Spleen (tissue), 11 donors: Measurements from ENCODE around the gene CASKIN2. TPM values are rescaled to one million over a fixed set of nuclear protein-coding genes. Genes with fewer than 3 reads are reported as not detected.

ENCODE experiments used
- DNase-seq: peaks from one replicate; pipeline ENCODE4 v3.0.0-alpha.2; 2020
- H3K27ac ChIP-seq, 8 donors: fragments of 200-600 bp; sonication (generic) in 7 of 8; 1 replicate in 4 of 8; 2 replicates in 4 of 8; pipeline versions ENCODE4 v1.5.0 to v1.8.0; 2016 to 2021; ENCODE audit warnings: inconsistent platforms in 4 of 8, mild to moderate bottlenecking in 4 of 8, moderate library complexity in 1 of 8
- H3K27me3 ChIP-seq, 7 donors: fragments of 200-600 bp; sonication (generic) in 6 of 7; replicated peaks in 1 of 7; 1 replicate in 4 of 7; 2 replicates in 3 of 7; pipeline versions ENCODE4 v1.5.0 to v1.8.0; 2016 to 2021; ENCODE audit warnings: inconsistent platforms in 3 of 7, mild to moderate bottlenecking in 1 of 7
- H3K36me3 ChIP-seq, 6 donors: fragments of 200-600 bp; sonication (generic) in 5 of 6; 1 replicate in 4 of 6; 2 replicates in 2 of 6; pipeline versions ENCODE4 v1.5.0 to v1.8.0; 2016 to 2021; ENCODE audit warnings: inconsistent platforms in 2 of 6
- H3K4me1 ChIP-seq, 6 donors: fragments of 200-600 bp; sonication (generic) in 5 of 6; 1 replicate in 3 of 6; 2 replicates in 3 of 6; pipeline versions ENCODE4 v1.5.0 to v1.8.0; 2016 to 2021; ENCODE audit warnings: inconsistent platforms in 3 of 6
- H3K4me3 ChIP-seq, 8 donors: fragments of 200-600 bp; sonication (generic) in 7 of 8; 1 replicate in 4 of 8; 2 replicates in 4 of 8; pipeline versions ENCODE4 v1.5.0 to v1.8.0; 2016 to 2021; ENCODE audit warnings: inconsistent platforms in 4 of 8, mild to moderate bottlenecking in 4 of 8, moderate library complexity in 2 of 8
- H3K9me3 ChIP-seq, 8 donors: fragments of 200-600 bp; sonication (generic) in 7 of 8; 1 replicate in 4 of 8; 2 replicates in 4 of 8; pipeline versions ENCODE4 v1.5.0 to v1.8.0; 2016 to 2021; ENCODE audit warnings: inconsistent platforms in 4 of 8
- CTCF ChIP-seq, 11 experiments: fragments of 200-600 bp in 7 of 11; fragments of 450-650 bp in 4 of 11; sonication (generic) in 4 of 11; IDR thresholded peaks in 8 of 11; conservative IDR thresholded peaks in 3 of 11; 1 replicate in 7 of 11; 2 replicates in 4 of 11; pipeline versions ENCODE4 v1.4.0 to v1.8.0; 2016 to 2021; ENCODE audit warnings: antibody characterized with exemption in 11 of 11, inconsistent platforms in 4 of 11, mild to moderate bottlenecking in 1 of 11
- POLR2A ChIP-seq, 3 donors: fragments of 450-650 bp; IDR thresholded peaks; one replicate each; pipeline ENCODE4 v1.5.1; 2017; ENCODE audit warnings: antibody characterized with exemption in 3 of 3, mild to moderate bottlenecking in 1 of 3
- POLR2AphosphoS5 ChIP-seq, 3 donors: sonication (generic); formaldehyde crosslinking; IDR thresholded peaks; one replicate each; pipeline ENCODE4 v1.5.1; 2017; ENCODE audit warnings: antibody characterized with exemption in 3 of 3
- WGBS, 5 donors: extraction: QIAGEN DNeasy Blood & Tissue Kit in 3 of 5; methylation state at CpG; one replicate each; pipeline versions ENCODE4 v1.1.5 to v1.1.7; 2013 to 2018; 5-methylcytosine and 5-hydroxymethylcytosine counted together
- intact Hi-C: fragments of 100-400 bp; cut with DNase I; formaldehyde crosslinking; loops from one replicate; pipeline ENCODE4 v1.15.0; 2023; ENCODE audit warnings: low total_unique reads
- polyA plus RNA-seq, 3 donors: library from polyadenylated mRNA; stranded (reverse); fragments of 200-250 nt; gene quantifications; one replicate each; pipeline ENCODE4 v1.2.1, GENCODE V29; 2013
- total RNA-seq, 7 donors: library from RNA; depleted of rRNA in 3 of 7; stranded (reverse); fragments of >200 nt in 3 of 7; fragmentation: NEBNext Ultra II Directional in 4 of 7; extraction: Animal tissue kit (Norgen Biotek cat#: 25700) in 4 of 7; gene quantifications; one replicate each; pipeline versions ENCODE4 v1.1.0 to v1.2.1, GENCODE V29; 2016 to 2021
- donor health status: healthy with polysubstance abuse.
- donor health status: DM: no; HTN: no; CAD: no; lungs with moderate emphysema.
- donor health status: DM: no; HTN: no; CAD: no.
- donor health status: Bipolar disorder and iron deficiency.
- donor health status: healthy.
- donor health status: DM: no; HTN: no; CAD: no.
- donor health status: DM: yes; HTN: yes; CAD: no.

Gene CASKIN2
- total and polyA plus RNA-seq, 10 donors, result 4.7 to 135 (median 41.9) TPM

- Histone ChIP-seq H3K27ac (peak overlapping the region; percentile 41 to 82 (median 74)), H3K36me3 (peaks cover 0 to 23% (median 0%) of the 10 kb centered on the region in 6 donors), H3K27me3 (no peaks in the 10 kb centered on the region), H3K4me3 (no peak overlapping the region), H3K9me3 (no peaks in the 10 kb centered on the region), H3K4me1 (peaks cover 0 to 61% (median 42%) of the 10 kb centered on the region in 6 donors)
- no peak for DNase-seq
- WGBS, 5 donors, result 66 to 89% (median 79%) methylated on average over 6 to 8 of the region's 8 CpGs
- intact Hi-C loops, result no loop called here
- TF ChIP-seq CTCF (IDR thresholded peaks at IDR 0.05 in 8 of 11, conservative IDR thresholded peaks at IDR 0.05 in 3 of 11) (no peak), POLR2AphosphoS5 (IDR thresholded peaks at IDR 0.05) (peak; percentile 4 to 61 (median 49))
Measured at GRCh38 chr17:75542229-75542628, 26.9 kb upstream of the CASKIN2 start.

GRCh38 chr17:75540923-75541503 is 25.7 kb upstream of the CASKIN2 start:
- H3K4me3 ChIP-seq, result no peak overlapping the region
- TF ChIP-seq CTCF (IDR thresholded peaks at IDR 0.05 in 8 of 11, conservative IDR thresholded peaks at IDR 0.05 in 3 of 11) (no peak), POLR2AphosphoS5 (IDR thresholded peaks at IDR 0.05) (peak in 2 of 3 donors; percentile 19 to 32)
- H3K27me3 ChIP-seq, result no peaks in the 10 kb centered on the region
- DNase-seq, result no peak
- intact Hi-C loops, result no loop called here
- peaks cover 0 to 63% (median 39%) of the 10 kb centered on the region in 6 donors for H3K4me1 ChIP-seq
- peak overlapping the region in 5 of 8 donors; percentile 63 to 82 (median 69) for H3K27ac ChIP-seq
- WGBS, 5 donors, result 48 to 58% (median 54%) methylated on average over 4 of the region's 4 CpGs
- peaks cover 0 to 23% (median 0%) of the 10 kb centered on the region in 6 donors for H3K36me3 ChIP-seq
- H3K9me3 ChIP-seq, result no peaks in the 10 kb centered on the region

GRCh38 chr17:75539967-75540729 is 24.8 kb upstream of the CASKIN2 start:
- WGBS, 5 donors, result 79 to 96% (median 81%) methylated on average over 3 to 13 of the region's 13 CpGs
- Histone ChIP-seq H3K27me3 (no peaks in the 10 kb centered on the region), H3K4me3 (no peak overlapping the region), H3K36me3 (peaks cover 0 to 23% (median 0%) of the 10 kb centered on the region in 6 donors), H3K9me3 (no peaks in the 10 kb centered on the region), H3K4me1 (peaks cover 0 to 63% (median 45%) of the 10 kb centered on the region in 6 donors), H3K27ac (peak overlapping the region in 4 of 8 donors; percentile 63 to 82 (median 74))
- no peak for DNase-seq
- intact Hi-C loops, result no loop called here
- TF ChIP-seq POLR2AphosphoS5 (IDR thresholded peaks at IDR 0.05) (peak in 1 of 3 donors; percentile 19), CTCF (IDR thresholded peaks at IDR 0.05 in 8 of 11, conservative IDR thresholded peaks at IDR 0.05 in 3 of 11) (no peak), POLR2A (IDR thresholded peaks at IDR 0.05) (no peak)

- no peak for DNase-seq
- intact Hi-C loops, result no loop called here
Measured at GRCh38 chr17:75536366-75536765, 21.0 kb upstream of the CASKIN2 start.

More at GRCh38 chr17:75536366-75536765, 21.0 kb upstream of the CASKIN2 start:
- H3K4me3 ChIP-seq, result no peak overlapping the region
- peaks cover 0 to 48% (median 34%) of the 10 kb centered on the region in 6 donors for H3K4me1 ChIP-seq
- 80 to 91% (median 86%) methylated on average over 10 of the region's 10 CpGs for WGBS, 5 donors
- peak overlapping the region in 1 of 8 donors; percentile 87 for H3K27ac ChIP-seq
- peaks cover 0 to 29% (median 2%) of the 10 kb centered on the region in 6 donors for H3K36me3 ChIP-seq
- H3K27me3 ChIP-seq, result no peaks in the 10 kb centered on the region
- no peak for TF ChIP-seq CTCF (IDR thresholded peaks at IDR 0.05 in 8 of 11, conservative IDR thresholded peaks at IDR 0.05 in 3 of 11)
- TF ChIP-seq POLR2A (IDR thresholded peaks at IDR 0.05), result no peak
- no peak for TF ChIP-seq POLR2AphosphoS5 (IDR thresholded peaks at IDR 0.05)
- no peaks in the 10 kb centered on the region for H3K9me3 ChIP-seq
